A549 (cell line): ENCODE data around the gene ADIG. TPM values are rescaled to one million over a fixed set of nuclear protein-coding genes. Genes with fewer than 3 reads are reported as not detected.
"Not testable (repeated sequence)": the region's sequence is repeated elsewhere in the genome, so short reads cannot be mapped to it uniquely, and the experiment has no call there.

Experiments used
- ATAC-seq, 2 experiments: fragments of 200-7000 bp in 1 of 2; fragments of >200 bp in 1 of 2; cut with Nextera tagmentation in 1 of 2; cut with Tn5 transposase in 1 of 2; 3 replicates each; pipeline versions ENCODE4 v1.8.0 to v1.9.1; 2018 to 2020; ENCODE audit warnings: mild to moderate bottlenecking in 1 of 2, moderate library complexity in 1 of 2
- CTCF ChIA-PET: fragments of 300-600 bp; sonication (Branson Sonifier 250); formaldehyde crosslinking; extraction: SDS; loops from one replicate; lab custom pipeline; 2021; ENCODE audit warnings: antibody characterized with exemption, inconsistent platforms; lab: Yijun Ruan, JAX
- POLR2A ChIA-PET: fragments of 350-600 bp; formaldehyde crosslinking; extraction: SDS; loops from one replicate; lab custom pipeline; 2021; ENCODE audit warnings: antibody characterized with exemption, inconsistent platforms; lab: Yijun Ruan, JAX
- DNase-seq, 2 experiments: peaks; one replicate each; pipeline versions ENCODE4 v3.0.0 to v3.0.0-alpha.2; 2011 to 2016; ENCODE audit warnings: low read depth in 1 of 2, low spot score in 1 of 2
- FAIRE-seq: peaks from 2 replicates; lab custom pipeline; 2011; peaks lifted over from hg19 to GRCh38; lab: Jason Lieb, UNC
- H3K27ac ChIP-seq, 2 experiments: fragments of >200 bp; sonication (Bioruptor Twin); formaldehyde crosslinking; 3 replicates each; pipeline ENCODE4 v1.5.1; 2016 to 2017
- H3K4me1 ChIP-seq: fragments of >200 bp; sonication (Bioruptor Twin); formaldehyde crosslinking; 3 replicates; pipeline ENCODE4 v1.6.1; 2016
- H3K4me2 ChIP-seq: fragments of >200 bp; sonication (Bioruptor Twin); formaldehyde crosslinking; 3 replicates; pipeline ENCODE4 v1.6.1; 2016
- H3K4me3 ChIP-seq: fragments of >200 bp; sonication (Bioruptor Twin); formaldehyde crosslinking; 3 replicates; pipeline ENCODE4 v1.5.1; 2016
- H3K9me3 ChIP-seq: fragments of >200 bp; sonication (Bioruptor Twin); formaldehyde crosslinking; 3 replicates; pipeline ENCODE4 v1.6.1; 2016
- CEBPB ChIP-seq, 2 experiments: fragments of >200 bp in 1 of 2; sonication (Bioruptor Twin) in 1 of 2; formaldehyde crosslinking in 1 of 2; IDR thresholded peaks; 2 replicates each; pipeline ENCODE4 v1.6.1; 2012 to 2016
- CHD4 ChIP-seq: fragments of 200-600 bp; sonication (generic); IDR thresholded peaks from 2 replicates; pipeline ENCODE4 v1.6.1; 2016; ENCODE audit warnings: antibody characterized with exemption, mild to moderate bottlenecking, borderline replicate concordance
- CTCF ChIP-seq: fragments of >200 bp; sonication (Bioruptor Twin); formaldehyde crosslinking; IDR thresholded peaks from 3 replicates; pipeline ENCODE4 v1.5.1; 2016
- EHF ChIP-seq: fragments of 250-450 bp; sonication (Bioruptor Pico); IDR thresholded peaks from 2 replicates; pipeline ENCODE4 v1.5.0; 2020; ENCODE audit warnings: mild to moderate bottlenecking
- FOSB ChIP-seq: fragments of 250-450 bp; sonication (Bioruptor Pico); IDR thresholded peaks from 2 replicates; pipeline ENCODE4 v1.5.0; 2020; ENCODE audit warnings: mild to moderate bottlenecking, moderate library complexity
- FOXS1 ChIP-seq: fragments of 250-450 bp; sonication (Bioruptor Pico); IDR thresholded peaks from 2 replicates; pipeline ENCODE4 v1.5.0; 2020; ENCODE audit warnings: mild to moderate bottlenecking, moderate library complexity
- GATA3 ChIP-seq: IDR thresholded peaks from 2 replicates; pipeline ENCODE4 v1.6.1; 2012; ENCODE audit warnings: borderline replicate concordance
- HOXB5 ChIP-seq: fragments of 250-450 bp; sonication (Bioruptor Pico); IDR thresholded peaks from 2 replicates; pipeline ENCODE4 v1.5.0; 2020; ENCODE audit warnings: mild to moderate bottlenecking, moderate library complexity
- KDM1A ChIP-seq: fragments of 200-600 bp; sonication (generic); IDR thresholded peaks from 2 replicates; pipeline ENCODE4 v1.6.1; 2016; ENCODE audit warnings: low read depth, mild to moderate bottlenecking
- MAFK ChIP-seq: fragments of 450-650 bp; IDR thresholded peaks from 2 replicates; pipeline ENCODE4 v1.6.1; 2014; ENCODE audit not compliant: partially characterized antibody
- NPAS2 ChIP-seq: fragments of 250-450 bp; sonication (Bioruptor Pico); IDR thresholded peaks from 2 replicates; pipeline ENCODE4 v1.8.0; 2022; ENCODE audit warnings: mild to moderate bottlenecking, moderate library complexity, borderline replicate concordance
- PHF8 ChIP-seq: fragments of 200-600 bp; sonication (generic); IDR thresholded peaks from 2 replicates; pipeline ENCODE4 v1.6.1; 2016; ENCODE audit warnings: low read depth, mild to moderate bottlenecking, antibody characterized with exemption, moderate library complexity, borderline replicate concordance
- RAD21 ChIP-seq, 2 experiments: fragments of >200 bp in 1 of 2; sonication (Bioruptor Twin) in 1 of 2; formaldehyde crosslinking in 1 of 2; IDR thresholded peaks in 1 of 2; conservative IDR thresholded peaks in 1 of 2; 2 replicates in 1 of 2; 3 replicates in 1 of 2; pipeline ENCODE4 v1.6.1; 2012 to 2018; ENCODE audit warnings: inconsistent platforms in 1 of 2
- RARB ChIP-seq: fragments of 250-450 bp; sonication (Bioruptor Pico); IDR thresholded peaks from 2 replicates; pipeline ENCODE4 v1.8.0; 2021; ENCODE audit warnings: mild to moderate bottlenecking, moderate library complexity
- RCOR1 ChIP-seq: fragments of 150-350 bp; IDR thresholded peaks from 2 replicates; pipeline ENCODE4 v1.6.1; 2014; ENCODE audit warnings: antibody characterized with exemption, low read length, low read depth
- SMC3 ChIP-seq: fragments of >200 bp; sonication (Bioruptor Twin); formaldehyde crosslinking; IDR thresholded peaks from 3 replicates; pipeline ENCODE4 v1.6.1; 2018; ENCODE audit warnings: inconsistent platforms
- SREBF2 ChIP-seq: fragments of 450-650 bp; IDR thresholded peaks from 2 replicates; pipeline ENCODE4 v1.6.1; 2014; ENCODE audit warnings: mild to moderate bottlenecking, moderate library complexity
- TP53 ChIP-seq: fragments of 250-450 bp; sonication (Bioruptor Pico); IDR thresholded peaks from 2 replicates; pipeline ENCODE4 v1.5.0; 2021; ENCODE audit warnings: mild to moderate bottlenecking, moderate library complexity
- ZFP36 ChIP-seq: fragments of 450-650 bp; IDR thresholded peaks from 2 replicates; pipeline ENCODE4 v1.6.1; 2014; ENCODE audit warnings: borderline replicate concordance; ENCODE audit not compliant: partially characterized antibody
- WGBS: methylation state at CpG from one replicate; pipeline ENCODE4 v1.1.6; 2017; ENCODE audit errors: missing lambda C conversion rate; 5-methylcytosine and 5-hydroxymethylcytosine counted together
- polyA plus RNA-seq, 4 experiments: library from polyadenylated mRNA; depleted of rRNA in 3 of 4; stranded (reverse); fragments of >200 nt; fragmentation: RNase III in 1 of 4; extraction: RNeasy Plus Mini Kit Qiagen cat#74134 plus additional on column Dnase treatment in 1 of 4; gene quantifications; 2 replicates in 3 of 4; 3 replicates in 1 of 4; pipeline ENCODE4 v1.2.3, GENCODE V29; 2011 to 2017

ADIG gene
- polyA plus RNA-seq, 2 of the 4 experiments (the other 2 are of a cell fraction) = not detected

DNA sequence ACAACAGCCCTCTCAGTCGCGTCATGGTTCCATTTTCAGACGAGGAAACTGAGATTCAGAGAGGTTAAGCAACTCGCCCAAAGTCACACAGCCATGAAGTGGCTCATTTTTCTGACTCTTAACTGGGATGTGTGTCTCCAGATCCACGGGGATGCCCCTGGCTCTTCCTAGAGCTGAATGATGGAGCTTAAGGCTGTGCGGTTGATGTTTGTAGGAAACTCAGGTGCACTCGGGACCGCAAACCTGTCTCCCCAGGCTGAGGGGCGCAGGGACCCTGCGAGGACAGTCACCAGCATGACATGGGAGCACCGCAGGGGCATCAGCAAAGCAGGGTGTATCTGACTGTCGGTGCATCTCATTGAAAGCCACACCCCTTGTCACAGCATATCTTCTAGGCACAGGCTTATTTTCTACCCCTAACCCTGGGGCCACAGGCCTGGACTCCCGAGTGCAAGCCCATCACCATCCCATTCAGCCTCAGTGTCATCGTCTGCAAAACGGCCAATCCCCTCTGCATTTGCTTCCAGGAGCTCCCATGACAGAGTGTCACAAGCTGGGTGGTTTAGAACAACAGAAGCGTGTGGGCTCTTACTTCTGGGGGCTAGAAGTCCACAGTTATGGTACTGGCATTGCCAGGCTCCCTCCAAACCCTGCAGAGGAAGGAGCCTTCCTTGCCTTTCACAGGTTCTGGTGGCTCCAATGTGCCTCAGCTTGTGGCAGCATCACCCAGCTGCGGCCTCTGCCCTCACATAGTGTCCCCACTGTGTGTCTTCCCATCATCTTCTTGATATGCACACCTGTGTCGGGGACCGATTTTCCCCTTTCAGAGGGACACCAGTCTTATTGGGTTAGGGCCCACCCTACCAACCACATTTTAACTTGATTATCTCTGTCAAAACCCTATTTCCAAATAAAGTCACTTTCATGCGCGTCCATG lies 10.7 kb downstream of the ADIG start:
- H3K27ac ChIP-seq = peak overlapping the region in 1 of 2 experiments; percentile 45; a peak in 2 of 6 replicates
- POLR2A ChIA-PET = no interaction called here
- CTCF ChIA-PET = interaction anchor here (1.1 to 2.0 kb wide), 2 partner anchors 11 to 41 kb away, joined by 3 to 7 read pairs; partner anchors contain the start of gene ADIG
- 87% methylated on average over 17 of the region's 21 CpGs for WGBS
- no peak overlapping the region for H3K4me3 ChIP-seq
- H3K9me3 ChIP-seq = no peaks in the 10 kb centered on the region
- H3K4me1 ChIP-seq = peaks cover 14% of the 10 kb centered on the region; the same call in 2 of the 3 replicates
- peak overlapping the region; percentile 28; the same call in 1 of the 3 replicates for H3K4me2 ChIP-seq
- DNase-seq (no peak), ATAC-seq (no peak), FAIRE-seq (no peak)
- TF ChIP-seq CTCF (no peak), SREBF2 (no peak), EHF (no peak), ZFP36 (peak; percentile 23), FOSB (no peak), PHF8 (no peak), FOXS1 (CRISPR knock-in tag) (no peak)
- TF ChIP-seq, all 56 proteins: peak for 1

- H3K4me3 ChIP-seq, POLR2A ChIA-PET, ATAC-seq, CTCF ChIA-PET, FAIRE-seq, H3K9me3 ChIP-seq, DNase-seq: not testable (repeated sequence)
- Histone ChIP-seq H3K4me2 (peak overlapping the region; percentile 28; the same call in 1 of the 3 replicates), H3K27ac (peak overlapping the region in 1 of 2 experiments; percentile 45; a peak in 1 of 6 replicates), H3K4me1 (peaks cover 14% of the 10 kb centered on the region; the same call in 2 of the 3 replicates)
- WGBS = 42% methylated on average over 3 of the region's 3 CpGs
These were observed 11.4 kb downstream of the ADIG start for GRCh38 chr20:38592411-38592790.

DNA sequence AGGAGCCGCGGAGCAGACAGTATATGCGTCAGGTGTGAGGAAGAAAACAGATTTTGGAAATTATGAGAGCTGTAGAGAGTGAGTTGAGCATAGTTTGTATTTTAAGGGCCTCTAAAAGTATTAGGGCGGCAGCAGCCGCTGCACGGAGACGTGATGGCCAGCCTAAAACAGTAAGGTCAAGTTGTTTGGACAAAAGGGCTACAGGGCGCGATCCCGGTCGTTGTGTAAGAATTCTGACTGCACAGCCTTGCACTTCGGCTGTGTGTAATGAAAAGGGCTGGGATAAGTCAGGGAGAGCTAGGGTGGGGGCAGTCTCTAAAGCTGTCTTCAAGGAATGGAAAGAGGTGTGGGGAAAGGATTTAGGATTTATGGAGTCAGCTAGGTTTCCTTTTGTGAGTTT lies 13.3 kb downstream of the ADIG start:
- POLR2A ChIA-PET = not testable (repeated sequence)
- 92% methylated on average over 12 of the region's 12 CpGs for WGBS

GRCh38 chr20:38595886-38596285 lies 14.9 kb downstream of the ADIG start:
- WGBS = 78% methylated on average over 15 of the region's 15 CpGs
- H3K9me3 ChIP-seq, H3K4me2 ChIP-seq, DNase-seq, ATAC-seq, H3K4me3 ChIP-seq, FAIRE-seq, H3K27ac ChIP-seq, CTCF ChIA-PET, POLR2A ChIA-PET: not testable (repeated sequence)
- H3K4me1 ChIP-seq = peaks cover 28% of the 10 kb centered on the region

More for the DNA sequence above, 13.3 kb downstream of the ADIG start:
- H3K4me3 ChIP-seq, FAIRE-seq, CTCF ChIA-PET, H3K9me3 ChIP-seq, H3K27ac ChIP-seq, H3K4me2 ChIP-seq, DNase-seq, ATAC-seq: not testable (repeated sequence)
- H3K4me1 ChIP-seq = peaks cover 21% of the 10 kb centered on the region

DNA sequence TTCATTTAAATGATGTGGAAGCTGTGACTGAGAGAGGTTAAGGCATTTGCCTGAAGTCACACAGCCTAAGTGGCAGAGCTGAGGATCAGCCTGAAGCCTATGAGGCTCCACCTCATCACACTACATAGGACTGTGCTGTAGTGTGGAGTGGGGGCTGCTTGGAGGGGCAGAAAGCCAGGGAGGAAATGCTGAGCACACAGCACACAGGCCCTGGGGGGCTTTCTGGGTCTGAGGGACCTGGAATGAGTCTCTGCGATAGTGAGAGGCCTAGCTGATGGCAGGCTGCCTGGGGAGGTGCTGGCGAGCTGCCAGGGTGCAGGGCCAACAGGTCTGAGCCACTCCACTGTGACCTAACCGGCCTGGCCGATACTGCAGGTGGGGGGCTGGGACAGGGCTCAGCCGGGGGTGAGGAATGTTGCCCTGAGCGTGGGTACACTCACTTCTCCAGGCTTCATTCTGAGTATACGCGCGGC lies 18.4 kb downstream of the ADIG start:
- H3K4me1 ChIP-seq = peaks cover 22% of the 10 kb centered on the region
- ATAC-seq (peak; percentile 41 to 48; a peak in 3 of 6 replicates), FAIRE-seq (no peak), DNase-seq (no peak)
- WGBS = 52% methylated on average over 9 of the region's 9 CpGs
- no peaks in the 10 kb centered on the region for H3K9me3 ChIP-seq
- peak overlapping the region; percentile 0 to 63; a peak in 5 of 6 replicates for H3K27ac ChIP-seq
- CTCF ChIA-PET = interaction anchor here (1.3 kb wide), 1 partner anchor 18 kb away, joined by 3 read pairs; no protein-coding TSS in a partner anchor
- peak overlapping the region; percentile 18; the same call in 1 of the 3 replicates for H3K4me2 ChIP-seq
- H3K4me3 ChIP-seq = no peak overlapping the region
- POLR2A ChIA-PET = no interaction called here
- TF ChIP-seq RARB (no peak), NPAS2 (CRISPR knock-in tag) (no peak), FOSB (no peak), RCOR1 (no peak), GATA3 (no peak), SMC3 (no peak), TP53 (no peak), RAD21 (conservative IDR thresholded peaks at IDR 0.05 in 1 of 2, IDR thresholded peaks at IDR 0.05 in 1 of 2) (no peak), CHD4 (no peak), ZFP36 (no peak), KDM1A (no peak), HOXB5 (no peak), MAFK (no peak), CEBPB (IDR thresholded peaks at IDR 0.05) (no peak), SREBF2 (no peak)
